ENCODE data around the gene ZNF423.

The ZNF423 gene

DNA sequence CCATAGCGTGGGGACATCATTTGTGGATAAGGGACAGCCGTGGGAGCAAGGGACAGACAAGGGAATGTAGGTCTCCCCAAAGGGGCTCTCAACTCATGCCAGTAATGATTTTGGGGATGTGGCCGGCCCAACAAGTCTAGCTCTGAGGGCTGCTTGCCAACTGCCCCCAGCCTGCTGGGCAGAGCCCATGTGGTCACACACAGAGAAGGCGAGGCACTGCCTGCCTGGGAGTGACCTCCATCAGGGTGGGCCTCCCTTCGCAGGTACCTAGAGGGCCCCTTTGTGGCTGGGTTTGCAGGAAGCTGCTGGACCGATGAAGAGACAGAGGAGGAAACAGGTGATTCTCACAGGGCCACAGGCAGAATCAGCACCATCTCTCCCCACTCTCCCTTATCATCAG lies 305.2 kb downstream of the ZNF423 start:
- no peak for DNase-seq (ENCODE audit: low read depth, low spot score)
- no peak overlapping the region for H3K27ac ChIP-seq

DNA sequence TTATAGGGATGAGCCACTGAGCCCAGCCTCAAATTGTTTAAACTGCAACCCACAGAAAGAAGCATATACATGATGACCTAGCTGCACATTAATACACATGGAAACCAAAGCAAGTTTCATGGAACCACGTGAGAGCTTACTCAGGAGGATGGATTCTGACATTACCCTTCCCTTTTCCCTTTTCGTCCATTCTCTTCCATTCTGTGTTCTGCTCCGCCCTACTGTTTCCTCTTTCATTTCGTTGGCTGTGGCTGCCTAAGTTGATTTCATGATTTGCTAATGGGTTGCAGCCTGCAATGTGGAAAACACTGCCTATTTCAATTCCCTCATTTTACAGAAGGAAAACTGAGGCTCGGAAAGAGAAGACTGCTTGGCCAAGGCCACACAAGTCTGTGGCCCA lies 305.8 kb downstream of the ZNF423 start:
- H3K27ac ChIP-seq, result no peak overlapping the region
- no peak for DNase-seq (ENCODE audit: low read depth, low spot score)

DNA sequence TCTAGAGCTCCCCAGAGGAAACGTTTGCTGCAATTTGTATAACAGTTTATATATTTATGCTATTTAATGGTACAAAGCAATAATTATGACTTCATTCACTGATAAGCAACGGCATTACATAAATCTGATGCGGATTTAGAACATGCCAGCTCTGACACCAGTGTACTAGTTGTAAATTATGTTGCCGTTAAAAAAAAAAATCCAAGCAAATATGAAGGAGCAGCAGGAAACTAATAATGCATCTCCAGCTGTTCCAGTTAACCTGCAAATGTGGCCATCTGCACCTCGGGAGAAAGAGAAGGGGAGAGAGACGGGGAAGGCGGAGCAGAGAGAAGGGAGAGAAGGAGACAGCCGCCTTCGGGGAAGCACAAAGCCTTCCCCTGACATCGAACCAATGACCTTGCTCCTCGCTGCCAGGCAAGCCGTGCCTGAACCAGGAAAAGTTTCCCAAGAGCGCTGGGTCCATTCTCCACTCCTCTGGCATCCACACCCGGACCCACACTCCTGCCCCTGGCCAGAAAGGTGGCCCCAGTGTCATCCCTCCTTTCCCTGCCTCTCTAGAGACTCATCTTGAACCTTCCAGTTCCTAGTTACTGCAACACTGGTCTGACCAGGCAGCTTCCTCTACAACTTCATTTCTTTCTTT lies 307.5 kb downstream of the ZNF423 start:
- H3K27ac ChIP-seq, result no peak overlapping the region
- no peak for DNase-seq (ENCODE audit: low read depth, low spot score)

DNA sequence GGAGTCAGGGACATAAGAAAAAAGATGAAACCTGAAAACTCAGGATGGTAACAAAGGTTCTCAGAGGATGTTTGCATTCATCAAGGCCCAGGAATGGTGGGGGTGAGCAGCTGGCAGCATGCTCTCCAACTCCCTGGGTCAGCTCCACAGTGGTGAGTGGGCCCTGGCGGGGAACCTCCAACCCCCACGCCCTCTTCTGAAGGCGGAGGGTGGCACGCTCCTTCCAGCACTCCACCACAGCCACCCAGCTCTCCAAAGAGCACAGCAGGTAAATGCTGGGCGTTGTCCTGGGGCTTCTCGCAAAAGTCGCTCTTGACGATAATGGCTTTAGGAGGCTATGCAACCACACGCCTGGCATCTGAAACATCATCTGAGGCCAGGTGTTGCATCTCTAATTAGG lies 308.5 kb downstream of the ZNF423 start:
- no peak overlapping the region for H3K27ac ChIP-seq
- DNase-seq (ENCODE audit: low read depth, low spot score), result no peak

DNA sequence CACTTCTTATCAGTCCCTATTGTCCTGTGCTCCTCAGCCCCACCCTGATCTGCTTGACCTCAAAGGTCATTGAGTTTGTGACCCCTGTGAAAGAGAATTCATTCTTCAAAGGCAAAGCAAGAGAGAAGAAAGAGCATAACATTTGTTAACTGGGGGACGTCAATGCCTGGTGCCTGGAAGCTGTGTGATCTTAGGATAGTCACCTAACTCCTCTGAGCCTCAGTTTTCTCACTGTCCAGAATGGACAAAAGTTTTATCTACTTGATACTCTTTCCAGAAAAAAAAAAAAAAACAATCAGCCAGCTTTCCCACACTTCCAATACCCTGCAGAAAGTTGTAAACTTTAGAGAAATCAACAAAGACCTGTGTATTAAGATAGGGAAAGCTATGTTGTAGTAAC lies 309.2 kb downstream of the ZNF423 start:
- no peak for DNase-seq (ENCODE audit: low read depth, low spot score)
- H3K27ac ChIP-seq, result no peak overlapping the region

DNA sequence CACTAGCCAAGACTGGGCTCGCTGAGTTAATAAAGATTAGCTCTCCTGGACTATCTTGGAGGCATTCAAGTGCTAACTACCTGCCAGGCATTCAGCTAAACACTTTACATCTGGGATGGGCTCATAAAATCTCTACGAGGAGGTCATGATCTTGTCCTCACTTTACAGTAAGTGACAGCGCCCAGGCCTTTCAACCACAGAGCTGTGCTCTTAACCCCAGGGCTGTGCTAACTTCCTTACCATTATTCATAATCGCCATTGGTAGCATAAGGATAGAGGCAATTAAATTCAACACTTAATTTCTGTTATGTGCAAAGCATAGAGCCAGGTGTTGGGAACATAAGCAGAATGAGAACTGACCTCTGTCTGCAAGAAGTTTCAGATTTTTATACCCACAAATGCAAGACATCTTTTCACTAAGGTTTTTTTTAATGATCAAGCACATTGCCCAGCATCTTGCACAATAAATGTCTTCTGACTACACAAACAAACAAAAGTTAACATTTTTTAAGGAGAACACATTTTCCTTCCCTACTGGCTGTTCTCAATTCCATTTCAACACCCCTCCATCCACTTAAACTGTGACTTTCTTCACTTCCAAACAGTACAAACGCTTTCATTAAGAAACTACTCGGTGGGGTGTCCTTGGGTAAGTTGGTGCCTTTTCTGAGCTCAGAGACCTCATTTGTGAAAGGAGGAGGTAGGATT lies 310.0 kb downstream of the ZNF423 start:
- DNase-seq (ENCODE audit: low read depth, low spot score), result no peak
- H3K27ac ChIP-seq, result no peak overlapping the region

DNA sequence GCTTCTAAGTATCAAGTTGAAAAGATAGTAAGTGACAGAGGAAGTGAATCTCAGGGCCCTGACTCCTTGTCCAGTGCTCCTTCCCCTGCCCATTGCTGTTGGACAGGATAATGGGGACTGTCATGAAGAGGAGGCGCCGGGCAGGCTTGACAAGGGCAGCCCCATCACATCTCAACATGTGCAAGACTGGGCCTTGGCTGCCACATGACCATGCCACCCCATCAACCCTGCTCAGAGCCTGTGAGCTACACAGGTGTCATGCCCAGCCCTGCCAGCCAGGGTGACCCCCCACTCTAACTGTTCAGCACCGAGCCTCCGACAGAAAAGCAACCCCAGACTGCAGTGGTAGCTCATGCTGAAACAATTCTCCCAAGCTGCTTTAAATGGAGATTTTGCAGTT lies 310.7 kb downstream of the ZNF423 start:
- no peak for DNase-seq (ENCODE audit: low read depth, low spot score)
- H3K27ac ChIP-seq, result no peak overlapping the region

DNA sequence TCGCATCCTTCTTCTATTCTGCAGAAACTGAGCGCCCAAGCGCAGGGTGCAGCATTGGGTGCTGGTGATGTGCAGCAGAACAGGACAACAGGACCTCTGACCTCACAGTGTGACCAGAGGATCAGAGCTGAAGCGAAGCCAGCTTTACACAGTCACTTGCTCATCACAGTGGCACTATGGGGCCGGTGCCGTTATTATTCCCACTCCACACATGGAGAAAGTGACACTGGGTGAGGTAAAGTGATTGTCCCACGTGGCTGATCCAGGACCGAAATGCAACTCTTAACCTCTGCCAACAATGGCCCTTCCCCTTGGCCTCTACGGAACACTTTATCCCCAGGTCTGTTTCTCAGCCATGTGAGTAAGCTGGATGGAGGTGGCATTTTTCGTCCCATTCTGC lies 311.1 kb downstream of the ZNF423 start:
- H3K27ac ChIP-seq, result no peak overlapping the region
- no peak for DNase-seq (ENCODE audit: low read depth, low spot score)

DNA sequence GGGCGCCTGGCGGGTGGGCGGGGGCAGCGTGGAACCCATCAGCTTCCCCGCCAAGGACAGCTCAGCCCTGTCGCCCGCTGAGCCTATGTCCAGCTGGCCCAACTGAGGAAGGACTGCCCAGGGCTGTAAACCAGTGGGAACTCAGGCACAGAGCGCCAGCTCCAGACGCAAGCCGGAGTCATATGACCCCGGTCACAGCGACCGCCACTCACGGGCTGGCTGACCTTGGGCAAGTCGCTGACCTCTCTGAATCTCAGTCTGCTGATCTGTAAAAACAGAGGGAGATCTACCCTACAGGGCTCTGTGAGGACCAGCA lies 312.3 kb downstream of the ZNF423 start:
- no peak overlapping the region for H3K27ac ChIP-seq
- DNase-seq (ENCODE audit: low read depth, low spot score), result no peak

DNA sequence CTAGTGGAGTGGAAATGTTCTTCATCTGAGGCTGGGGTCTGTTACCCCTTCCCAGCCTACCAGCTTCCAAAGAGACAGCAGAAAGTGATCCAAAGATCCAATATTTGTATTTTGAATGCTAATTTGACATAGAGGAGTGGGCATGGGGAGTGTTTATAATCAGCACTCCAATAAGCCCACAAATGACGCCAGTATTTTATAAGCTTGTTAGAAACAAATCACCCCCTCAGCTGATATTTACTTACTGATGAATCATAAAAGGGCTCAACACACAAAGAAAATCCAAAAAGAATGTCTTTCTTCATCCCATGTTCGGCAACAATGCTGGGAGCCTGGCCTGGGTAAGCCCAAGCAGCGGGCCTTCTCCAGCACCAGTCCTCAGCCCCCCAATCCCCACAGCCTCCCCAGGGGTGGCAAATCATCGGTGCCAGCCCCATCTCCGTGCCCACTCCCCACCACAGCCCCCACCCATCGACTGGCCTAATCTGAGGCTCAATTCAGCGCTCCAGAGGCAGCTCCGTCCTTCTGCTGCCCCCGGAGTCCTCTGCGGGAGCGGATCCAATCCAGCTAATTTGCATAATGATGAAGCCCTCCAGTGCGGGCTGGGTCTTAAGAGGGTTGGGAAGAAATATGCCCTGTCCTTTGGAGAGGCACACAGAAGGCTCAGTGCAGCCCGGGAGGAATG lies 312.8 kb downstream of the ZNF423 start:
- no peak overlapping the region for H3K27ac ChIP-seq
- DNase-seq (ENCODE audit: low read depth, low spot score), result no peak

DNA sequence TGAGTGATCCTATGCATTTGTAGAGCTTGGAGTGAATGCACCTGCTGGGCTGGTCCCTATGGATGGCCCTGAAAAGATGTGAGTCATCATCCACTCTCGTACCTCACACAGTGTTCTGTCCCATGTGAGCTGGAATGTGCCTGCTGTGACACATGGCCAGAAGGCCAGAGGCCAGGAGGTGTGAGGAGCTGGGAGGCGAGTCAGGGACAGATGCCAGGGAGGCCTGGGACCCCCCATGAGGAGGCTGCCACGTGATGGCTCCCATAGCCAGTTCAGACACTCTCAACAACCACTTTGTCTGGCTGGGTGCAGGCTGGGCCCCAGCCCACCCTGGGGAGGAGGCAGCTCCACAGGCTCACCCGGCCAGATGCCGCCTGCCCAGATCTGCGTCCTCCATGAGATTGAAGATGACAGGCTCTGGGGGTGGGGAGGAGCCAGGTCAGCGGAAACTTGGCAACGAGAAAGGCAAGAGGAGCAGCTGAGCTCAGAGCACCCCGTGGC lies 313.5 kb downstream of the ZNF423 start:
- no peak for DNase-seq (ENCODE audit: low read depth, low spot score)
- H3K27ac ChIP-seq, result no peak overlapping the region

DNA sequence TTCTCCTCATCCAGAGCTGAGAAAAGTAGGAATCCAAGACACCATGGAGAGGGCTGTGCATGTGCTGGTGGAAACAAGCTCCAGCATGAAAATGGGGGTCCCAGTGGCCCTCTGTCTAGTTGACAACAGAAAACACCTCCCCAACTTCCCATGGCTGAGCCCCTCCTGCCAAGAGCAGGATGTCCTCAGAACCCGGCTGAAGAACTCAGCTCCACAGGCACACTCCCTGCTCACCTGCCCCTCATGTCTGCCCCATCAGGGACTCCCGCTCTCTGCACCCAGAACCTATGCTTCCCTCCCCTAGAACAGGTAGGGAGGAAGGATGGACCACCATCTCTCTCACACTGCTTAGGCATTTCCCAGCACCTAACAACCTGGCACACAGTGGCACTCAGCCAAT lies 315.1 kb downstream of the ZNF423 start:
- H3K27ac ChIP-seq, result no peak overlapping the region
- DNase-seq (ENCODE audit: low read depth, low spot score), result no peak

DNA sequence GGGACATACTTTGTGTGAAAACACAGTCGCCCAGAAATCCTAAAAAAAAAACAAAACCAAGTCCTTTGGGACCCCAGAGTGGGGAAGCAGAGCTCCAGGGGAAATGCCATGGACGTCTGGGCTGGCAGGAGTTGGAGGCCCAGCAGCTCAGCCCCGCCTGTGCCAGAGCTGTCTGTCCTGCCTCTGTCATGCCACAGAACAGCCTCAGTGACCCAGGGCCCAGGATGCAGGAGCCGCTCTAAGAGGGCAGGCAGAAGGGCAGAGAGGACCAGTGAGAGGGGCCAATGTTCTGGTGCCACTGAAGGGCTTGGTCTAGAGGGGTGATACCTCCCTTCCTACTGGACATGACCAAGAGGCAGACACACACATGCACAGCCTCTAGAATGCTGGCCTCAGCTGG lies 316.2 kb downstream of the ZNF423 start:
- H3K27ac ChIP-seq, result no peak overlapping the region
- no peak for DNase-seq (ENCODE audit: low read depth, low spot score)

DNA sequence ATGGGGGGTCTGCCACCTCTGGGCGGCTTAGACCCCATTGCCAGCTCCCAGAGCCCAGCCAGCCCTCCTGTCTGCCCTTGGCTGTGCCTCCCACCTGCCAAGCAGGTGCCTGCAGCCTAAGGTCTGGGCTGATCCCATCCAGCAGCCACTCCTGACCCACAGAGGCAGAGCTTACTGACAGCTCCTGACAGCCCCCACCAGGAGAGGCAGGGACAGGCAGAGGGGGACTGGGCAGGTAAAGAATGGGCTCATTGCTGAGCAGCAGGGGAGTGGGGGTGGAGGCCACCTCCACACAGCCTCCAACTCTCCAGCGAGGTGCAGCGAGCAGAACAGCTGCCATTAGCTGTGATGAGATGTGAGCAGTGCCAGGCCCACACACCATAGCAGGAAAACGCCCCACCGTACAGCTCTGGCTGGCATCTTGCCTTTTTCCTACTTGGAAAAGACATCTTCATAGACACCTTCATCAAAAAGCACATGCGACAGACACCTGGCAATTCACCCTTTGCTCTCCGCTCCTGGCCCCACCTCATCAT lies 317.9 kb downstream of the ZNF423 start:
- H3K27ac ChIP-seq, result no peak overlapping the region
- DNase-seq (ENCODE audit: low read depth, low spot score), result no peak

DNA sequence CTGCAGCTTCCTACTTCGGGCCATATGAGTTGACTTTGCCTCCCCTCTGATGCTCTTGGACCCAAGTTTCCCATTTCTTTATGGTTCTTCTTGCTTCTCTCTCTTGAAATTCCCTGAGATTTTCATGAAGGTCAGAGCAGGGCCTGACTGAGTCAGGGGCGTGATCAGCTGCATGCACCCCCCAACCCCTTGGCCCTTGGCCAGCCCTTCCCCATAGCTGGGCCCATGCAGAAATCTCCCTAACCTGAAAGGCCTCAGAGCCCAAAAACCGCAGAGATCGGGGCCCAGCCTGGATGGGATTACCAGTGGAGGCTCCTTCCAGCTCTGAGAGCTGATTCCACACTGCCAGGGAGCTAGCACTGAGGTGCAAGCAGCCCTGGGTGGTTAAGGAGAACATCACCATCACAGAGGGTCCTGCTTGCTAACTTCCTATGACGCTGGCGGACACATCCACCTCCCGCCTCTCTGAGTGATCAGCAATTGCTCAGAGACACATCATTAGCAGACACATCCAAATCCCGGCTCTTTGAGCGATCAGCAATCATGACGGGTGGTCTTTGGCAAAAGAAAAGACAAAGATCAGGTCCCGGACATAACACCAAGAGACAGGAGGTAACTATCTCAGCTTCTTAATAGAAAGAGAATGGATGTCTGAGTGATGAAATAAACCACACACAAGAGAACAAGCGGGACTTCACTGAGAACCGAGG lies 320.9 kb downstream of the ZNF423 start:
- DNase-seq (ENCODE audit: low read depth, low spot score), result no peak
- H3K27ac ChIP-seq, result no peak overlapping the region

DNA sequence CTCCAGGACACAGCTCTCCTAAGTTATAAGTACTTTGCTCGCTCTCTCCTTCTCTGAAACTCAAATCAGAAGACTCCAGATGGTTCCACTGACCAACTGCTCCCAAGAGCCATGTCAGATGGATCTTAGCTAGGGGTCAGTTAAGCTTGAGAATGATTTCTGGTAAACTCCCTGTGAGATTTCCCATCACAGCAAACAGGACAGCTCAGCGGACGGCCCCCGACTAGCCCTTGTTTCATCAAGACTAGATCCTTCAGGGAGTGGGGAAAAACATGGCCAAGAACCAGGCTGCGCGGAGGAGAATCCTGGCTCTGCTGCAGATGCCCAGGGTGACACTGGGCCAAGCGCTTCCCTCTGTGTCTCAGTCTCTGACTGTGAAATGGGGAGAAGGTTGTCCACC lies 322.5 kb downstream of the ZNF423 start:
- H3K27ac ChIP-seq, result no peak overlapping the region
- no peak for DNase-seq (ENCODE audit: low read depth, low spot score)

DNA sequence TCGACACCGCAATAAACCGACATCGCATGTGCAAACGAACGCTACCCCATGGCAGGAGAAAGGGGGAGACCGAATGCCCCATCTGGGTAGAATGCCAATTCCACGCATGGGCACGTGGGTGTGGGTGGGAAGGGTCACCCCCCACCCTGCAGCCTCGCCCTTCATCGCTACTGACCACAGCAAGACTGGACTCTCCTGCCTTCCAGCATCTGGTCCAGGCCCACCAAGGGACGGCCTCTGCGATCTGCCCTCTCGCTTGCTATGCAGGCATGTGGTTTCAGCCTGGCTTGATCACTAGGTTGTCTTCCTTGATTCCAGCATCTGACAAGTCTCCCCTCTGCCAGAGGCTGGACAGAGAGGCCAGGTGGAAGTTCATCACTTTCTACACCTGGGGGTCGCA lies 323.0 kb downstream of the ZNF423 start:
- DNase-seq (ENCODE audit: low read depth, low spot score), result no peak
- no peak overlapping the region for H3K27ac ChIP-seq

DNA sequence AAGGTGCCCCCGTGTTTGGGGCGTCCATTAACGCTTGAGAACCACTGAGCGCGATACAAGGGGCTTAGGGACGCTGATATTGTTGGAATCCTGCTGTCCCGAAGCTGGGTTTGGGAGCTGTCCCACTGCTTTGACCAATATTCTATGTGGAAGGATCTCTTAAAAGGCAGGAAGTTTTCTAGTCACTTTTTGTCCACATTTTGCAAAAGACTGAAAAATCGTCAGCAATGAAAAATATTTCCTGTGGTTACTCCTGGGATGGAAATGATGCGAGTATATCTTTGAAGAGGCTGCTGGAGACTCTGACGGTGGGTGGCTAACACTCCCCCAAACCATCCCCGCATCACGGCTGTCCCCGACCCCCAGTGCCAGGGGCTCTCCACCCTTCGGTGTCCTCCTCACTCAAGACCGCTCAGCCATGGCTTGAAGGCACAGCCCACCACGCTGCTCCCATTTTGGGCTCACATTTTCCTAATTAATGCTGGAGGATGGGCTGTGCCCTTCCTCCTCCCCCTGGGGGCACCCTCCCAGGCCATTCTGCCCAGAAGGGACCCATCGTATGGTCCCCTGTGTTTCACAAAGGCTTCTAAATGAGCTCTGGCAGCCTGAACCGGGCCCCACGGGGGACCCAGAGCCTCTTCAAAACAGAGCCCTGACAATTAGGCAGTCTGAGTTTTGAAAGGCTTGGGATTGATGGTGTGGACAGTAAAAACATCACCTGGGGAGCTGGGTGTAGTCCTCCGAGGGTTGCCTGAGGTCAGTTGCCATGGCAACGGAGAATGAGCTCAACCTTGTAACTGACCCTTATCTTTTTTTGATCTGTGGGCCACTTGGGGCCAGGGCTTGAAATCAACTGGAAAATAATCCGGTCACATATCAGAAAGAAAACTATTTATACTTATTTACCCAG lies 323.7 kb downstream of the ZNF423 start:
- no peak for DNase-seq (ENCODE audit: low read depth, low spot score)
- H3K27ac ChIP-seq, result no peak overlapping the region

DNA sequence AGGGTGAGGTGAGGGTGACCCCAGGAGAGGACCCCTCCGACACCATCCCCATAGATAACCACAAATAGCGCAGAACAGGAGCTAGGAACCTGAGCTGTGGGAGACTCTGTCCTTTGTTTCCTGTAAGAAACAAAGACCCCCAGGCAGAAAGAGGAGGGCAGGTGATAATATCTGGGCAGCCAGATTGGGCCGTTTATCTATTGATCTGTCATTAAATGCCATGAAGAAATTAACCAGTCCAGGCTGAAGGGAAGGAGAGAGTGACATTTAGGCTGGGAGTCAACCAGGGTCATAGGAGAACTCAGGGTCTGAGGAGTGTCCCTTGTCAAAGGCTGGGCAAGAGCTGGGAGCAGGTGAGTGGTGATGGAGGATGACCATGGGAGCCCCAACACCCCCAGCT lies 324.5 kb downstream of the ZNF423 start:
- no peak overlapping the region for H3K27ac ChIP-seq
- no peak for DNase-seq (ENCODE audit: low read depth, low spot score)

DNA sequence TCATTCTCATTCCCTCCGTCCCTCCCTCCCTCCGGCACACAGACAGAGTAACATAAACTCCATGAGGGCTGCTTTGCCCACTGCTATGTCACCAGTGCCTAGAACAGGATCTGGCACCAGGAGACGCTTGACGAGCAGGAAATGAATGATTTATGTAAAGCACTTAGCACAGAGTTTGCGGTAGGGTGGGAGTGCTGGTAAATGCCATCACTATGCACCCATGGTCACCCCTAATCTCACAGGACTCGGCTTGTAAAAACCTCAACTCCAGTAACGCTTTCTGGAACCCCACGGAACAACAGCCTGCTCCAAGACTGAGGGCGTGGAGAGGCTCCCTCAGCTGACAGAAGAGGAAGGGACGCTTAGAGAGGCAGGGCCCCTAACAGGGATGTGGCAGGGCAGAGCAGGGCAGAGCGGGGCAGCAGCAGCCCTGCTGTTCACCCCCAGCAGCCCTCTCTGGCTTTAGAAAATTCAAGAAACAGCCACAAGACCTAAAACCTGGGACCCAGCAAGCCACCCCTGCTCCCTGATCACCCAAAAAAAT lies 325.4 kb downstream of the ZNF423 start:
- H3K27ac ChIP-seq, result no peak overlapping the region
- DNase-seq (ENCODE audit: low read depth, low spot score), result no peak

Data from epithelial cell of prostate (primary cell).